Glomerular visceral epithelial cell (primary cell): ENCODE data around the gene DDX10.
A peak's percentile ranks its signal among the peaks of the same experiment; 100 is the strongest.

ENCODE experiments used
- DNase-seq: peaks from one replicate; pipeline ENCODE4 v3.0.0-alpha.2; 2016; ENCODE audit errors: extremely low spot score

Gene DDX10

DNA sequence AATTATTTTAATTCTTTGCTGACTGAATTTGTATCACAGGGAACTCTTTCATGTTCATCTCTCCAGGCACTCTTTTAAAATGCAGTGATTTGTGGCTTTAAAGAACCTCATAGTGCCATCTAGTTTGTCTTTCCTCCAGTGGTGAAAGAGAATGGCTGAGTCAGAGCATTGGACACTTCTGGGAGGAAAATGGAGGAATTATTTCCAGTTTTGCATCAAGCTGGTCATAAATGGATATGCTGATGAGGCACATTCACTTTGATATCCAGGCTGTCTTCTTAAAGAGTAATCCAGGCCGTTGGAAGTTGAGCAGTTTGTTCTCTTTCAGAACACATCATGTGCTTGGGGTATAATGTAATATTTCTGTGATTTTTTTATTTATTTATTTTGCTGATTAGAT lies 273.7 kb downstream of the DDX10 start:
- no peak for DNase-seq

DNA sequence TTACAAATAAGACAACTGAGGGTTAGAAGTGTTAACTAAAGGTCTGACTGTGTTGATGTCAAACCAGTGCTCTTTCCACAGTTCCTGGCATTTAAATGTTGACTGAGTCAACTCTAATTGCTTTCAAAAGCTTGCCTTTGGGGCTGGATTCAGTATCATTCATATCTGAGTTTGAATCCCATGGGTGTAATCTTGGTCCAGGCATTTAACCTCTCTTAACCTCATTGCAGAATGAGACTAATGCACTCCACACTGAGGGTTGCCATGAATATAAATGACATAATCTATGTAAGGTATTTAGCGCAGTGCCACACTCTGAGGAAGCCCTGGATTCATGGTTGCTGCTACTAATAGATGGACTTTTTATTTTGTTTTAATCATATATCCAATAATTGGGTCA lies 274.3 kb downstream of the DDX10 start:
- no peak for DNase-seq

DNA sequence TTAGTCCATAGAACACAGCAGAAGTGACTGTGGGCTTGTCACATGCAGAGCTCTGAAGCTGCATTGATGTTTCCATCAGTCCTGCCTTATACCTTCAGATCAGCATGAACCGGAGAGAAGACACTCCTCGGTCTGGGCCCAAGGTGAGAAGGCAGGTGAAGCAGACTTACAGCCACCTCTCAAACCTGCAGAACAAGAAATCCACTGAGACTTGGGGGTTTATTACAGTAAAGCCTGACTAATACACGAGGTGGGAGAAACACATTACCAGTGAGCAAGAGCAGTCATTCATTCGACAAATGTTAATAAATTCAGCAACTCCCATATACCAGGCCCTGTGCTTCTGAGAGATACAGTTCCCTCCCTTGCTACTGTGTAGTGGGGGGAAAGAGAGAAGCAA lies 279.0 kb downstream of the DDX10 start:
- DNase-seq = no peak

DNA sequence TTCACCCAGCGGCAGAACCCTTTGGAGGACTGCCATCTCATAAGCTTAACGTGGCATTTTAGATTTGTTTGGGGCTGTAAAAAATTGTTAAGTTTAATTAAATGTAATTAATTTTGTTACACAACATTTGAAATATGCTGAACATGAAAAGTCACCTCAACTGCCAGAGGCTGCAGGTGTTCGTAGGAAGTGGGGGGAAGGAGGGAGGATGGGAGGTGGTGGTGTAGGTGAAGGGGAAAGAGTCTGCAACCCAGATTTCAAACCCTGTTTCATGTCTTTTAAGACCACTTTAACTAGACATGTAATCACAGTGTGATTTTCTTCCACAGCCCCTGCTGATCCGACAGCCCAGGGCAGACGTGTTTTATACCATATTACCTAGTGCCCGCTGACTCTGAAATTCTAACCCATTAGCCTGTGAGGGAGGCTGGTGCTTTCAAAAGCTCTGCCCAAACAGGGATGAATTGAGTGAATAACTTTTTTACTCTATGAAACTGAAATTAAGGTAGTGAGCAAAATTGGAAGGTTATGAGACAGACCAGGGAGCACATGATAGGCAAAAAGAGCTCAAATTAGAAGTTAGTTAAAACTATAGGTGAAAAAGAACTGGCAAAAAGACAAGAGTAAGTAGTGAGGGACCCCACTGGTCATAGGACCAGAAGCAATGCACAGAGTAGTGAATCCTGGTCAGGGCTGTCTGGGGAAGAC lies 279.8 kb downstream of the DDX10 start:
- no peak for DNase-seq

DNA sequence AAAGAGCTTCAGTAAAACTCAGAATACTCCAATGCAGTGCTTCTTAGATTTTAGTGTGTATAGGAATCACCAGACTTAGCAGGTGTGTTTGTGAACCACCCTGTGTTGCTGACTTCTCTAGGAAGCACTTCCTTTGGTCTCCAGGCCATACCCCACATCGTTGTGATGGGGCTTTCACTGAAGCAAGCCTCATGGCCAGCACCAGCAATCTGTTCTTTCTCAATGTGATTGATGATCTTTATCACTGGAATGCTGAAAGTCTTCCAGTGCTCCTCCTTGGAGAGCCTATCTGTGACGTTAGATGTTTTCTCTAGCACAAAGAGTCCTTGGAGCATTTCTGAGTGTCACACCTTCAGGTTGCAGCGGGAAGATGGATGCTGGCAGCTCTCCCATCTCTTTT lies 280.5 kb downstream of the DDX10 start:
- DNase-seq = no peak

DNA sequence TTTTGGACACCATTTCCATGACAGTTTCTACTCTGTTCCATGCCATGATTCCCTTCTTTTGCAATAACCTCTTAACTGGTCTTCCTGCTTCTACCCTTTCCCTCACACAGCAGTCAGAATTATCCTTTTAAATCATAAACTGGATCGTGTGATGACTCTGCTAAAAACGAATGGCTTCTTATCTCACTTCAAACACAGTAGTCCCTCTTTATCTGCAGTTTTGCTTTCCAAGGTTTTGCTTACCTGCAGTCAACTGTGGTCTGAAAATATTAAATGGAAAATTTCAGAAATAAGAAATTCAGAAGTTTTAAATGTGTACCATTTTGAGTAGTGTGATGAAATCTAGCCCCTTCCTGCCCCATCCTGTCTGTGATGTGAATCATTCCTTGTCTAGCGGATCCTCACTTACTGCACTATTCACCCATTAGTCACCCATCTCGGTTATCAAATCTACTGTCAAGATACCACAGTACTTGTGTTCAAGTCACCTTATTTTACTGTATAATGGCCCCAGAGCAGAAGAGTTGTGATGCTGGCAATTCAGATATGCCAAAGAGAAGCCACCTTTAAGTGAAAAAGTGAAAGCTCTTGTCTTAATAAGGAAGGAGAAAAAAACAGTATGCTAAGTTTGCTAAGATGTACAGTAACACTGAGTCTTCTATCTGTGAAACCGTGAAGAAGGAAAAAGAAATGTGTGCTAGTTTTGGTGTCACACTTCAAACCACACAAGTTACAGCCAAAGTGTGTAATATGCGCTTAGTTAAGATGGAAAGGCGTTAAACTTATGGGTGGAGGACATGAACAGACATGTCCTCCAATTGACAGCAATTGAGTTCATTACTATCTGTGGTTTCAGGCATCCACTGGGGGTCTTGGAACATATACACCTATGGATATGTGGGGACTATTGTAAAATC lies 283.0 kb downstream of the DDX10 start:
- peak; percentile 33 for DNase-seq

DNA sequence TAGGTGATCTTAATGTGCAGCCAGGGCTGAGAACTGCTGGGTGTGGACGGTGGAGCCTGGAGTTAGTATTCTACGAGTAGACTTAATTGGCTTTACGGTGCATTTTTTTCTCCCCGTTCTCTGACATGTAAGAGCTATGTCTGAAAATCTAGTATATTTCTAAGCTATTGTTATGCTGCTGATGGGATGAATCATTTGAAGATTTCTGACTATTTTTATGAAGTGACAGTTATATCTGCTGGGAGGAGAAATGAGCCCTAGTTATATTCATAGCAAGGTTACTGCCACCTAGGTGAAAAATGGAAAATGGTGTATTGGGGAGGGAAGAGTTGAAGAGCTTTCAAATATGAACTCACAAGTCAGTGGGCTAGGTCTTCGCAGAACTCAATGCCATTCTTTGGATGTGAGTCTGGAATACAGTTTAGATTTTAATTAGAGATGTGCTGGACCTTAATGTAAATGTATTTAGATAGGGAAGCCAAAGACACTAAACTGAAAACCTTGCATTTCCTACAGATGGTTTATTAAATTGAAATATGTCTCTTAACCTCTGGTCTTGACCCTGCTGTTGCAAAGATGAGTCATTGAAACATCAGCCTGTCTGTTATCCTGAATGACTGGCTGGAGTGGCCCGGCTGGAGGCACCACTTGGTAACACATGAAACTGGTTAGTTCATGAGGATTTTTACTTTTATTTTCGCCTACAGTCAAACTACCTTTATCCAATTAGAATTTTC lies 293.7 kb downstream of the DDX10 start:
- peak; percentile 30 for DNase-seq

DNA sequence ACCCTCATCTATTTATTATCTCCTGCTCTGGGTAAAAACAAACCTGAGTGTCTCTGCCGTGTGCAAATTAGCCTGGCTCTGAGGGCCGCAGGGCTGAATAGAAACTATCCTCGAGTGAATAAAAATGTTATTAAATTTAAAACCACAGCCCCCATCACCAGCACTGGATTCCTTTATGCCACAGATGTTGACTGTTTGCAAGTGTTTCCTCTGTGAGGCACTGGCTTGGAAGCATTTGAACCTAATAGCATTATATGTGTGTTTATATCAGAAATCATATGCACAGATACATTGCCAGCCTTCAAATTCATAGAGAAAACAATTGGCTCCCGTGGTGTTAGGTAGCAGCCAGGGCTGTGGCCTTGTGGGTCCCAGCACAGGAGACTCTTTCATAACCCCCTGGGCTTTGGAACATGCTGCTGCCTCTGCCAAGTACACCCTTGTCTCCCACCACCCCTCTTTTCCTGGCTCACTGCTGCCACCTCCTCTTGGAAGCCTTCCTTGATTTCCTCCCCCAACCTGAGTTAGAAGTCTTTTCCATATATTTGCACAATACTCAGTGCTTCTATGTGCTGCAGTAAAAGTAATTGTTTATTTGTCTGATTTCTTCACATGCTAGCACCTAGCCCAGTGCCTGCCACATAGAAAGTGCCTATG lies 294.4 kb downstream of the DDX10 start:
- no peak for DNase-seq

DNA sequence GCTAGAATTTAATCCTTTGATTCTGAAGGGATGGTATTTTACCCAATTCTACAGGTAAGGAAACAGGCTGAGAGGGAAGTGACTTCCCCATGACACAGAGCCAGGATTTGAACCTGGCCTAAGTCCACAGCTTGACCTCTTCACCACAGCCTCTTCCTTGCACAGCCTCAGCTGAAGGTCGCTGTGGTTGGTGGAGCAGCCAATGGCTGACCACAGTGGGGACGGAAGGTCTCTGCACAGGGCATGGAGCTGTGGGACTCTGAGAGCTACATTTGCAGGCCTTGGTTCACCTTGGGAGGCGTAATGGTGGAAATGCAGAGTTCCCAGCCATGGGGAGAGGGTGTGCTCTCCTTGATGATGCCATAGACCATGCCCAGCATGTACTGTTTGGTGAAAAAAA lies 295.0 kb downstream of the DDX10 start:
- DNase-seq = no peak

DNA sequence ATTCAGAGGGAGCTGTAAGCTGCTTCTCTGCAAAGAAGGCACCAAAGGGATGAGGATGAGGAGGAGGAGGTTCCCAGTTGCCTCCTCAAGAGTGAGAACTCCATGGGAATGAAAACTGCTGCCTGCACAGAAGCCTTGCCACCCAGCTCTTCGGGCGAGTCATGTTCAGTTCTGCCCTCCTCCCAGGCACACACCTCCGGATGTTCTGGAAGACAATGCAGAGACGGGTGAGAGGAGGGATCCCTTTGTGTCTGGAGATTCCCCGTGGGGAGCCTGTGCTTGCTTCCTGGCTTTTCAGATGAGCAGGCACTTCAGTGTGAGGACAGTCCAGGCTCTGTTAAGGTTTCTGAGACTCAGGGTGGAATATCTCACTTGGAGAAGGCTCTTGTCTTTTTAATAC lies 295.6 kb downstream of the DDX10 start:
- DNase-seq = no peak

DNA sequence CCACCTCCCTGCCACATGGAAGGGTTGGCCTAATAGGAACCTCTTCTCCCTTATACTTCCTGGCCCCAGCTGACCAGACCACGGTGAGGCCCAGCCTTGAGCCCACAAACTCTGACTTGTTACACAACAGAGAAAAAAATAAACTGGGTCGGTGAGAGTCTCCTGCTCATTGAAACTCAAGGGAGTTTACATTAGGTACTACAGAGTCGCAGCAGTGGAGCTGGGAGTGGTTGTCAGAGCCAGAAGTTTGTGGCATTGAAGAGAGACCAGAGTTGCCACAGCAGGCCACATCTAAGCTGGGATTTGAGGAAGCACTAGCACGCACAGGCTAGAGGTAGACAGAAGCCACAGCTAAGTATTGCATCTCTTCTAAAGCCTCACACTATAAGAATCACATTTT lies 296.2 kb downstream of the DDX10 start:
- no peak for DNase-seq

DNA sequence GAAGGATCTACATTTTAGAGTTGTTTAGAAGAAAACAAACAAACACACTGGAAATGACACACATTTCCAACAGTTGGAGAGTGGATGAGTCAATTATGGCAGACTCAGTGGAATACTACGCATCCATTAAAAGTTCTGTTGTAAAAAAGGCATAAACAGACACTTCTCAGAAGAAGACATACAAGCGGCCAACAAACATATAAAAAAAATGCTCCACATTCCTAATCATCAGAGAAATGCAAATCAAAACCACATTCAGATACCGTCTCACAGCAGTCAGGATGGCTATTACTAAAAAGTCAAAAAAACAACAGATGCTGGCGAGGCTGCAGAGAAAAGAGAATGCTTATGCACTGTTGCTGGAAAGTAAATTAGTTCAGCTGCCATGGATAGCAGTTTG lies 298.2 kb downstream of the DDX10 start:
- no peak for DNase-seq

DNA sequence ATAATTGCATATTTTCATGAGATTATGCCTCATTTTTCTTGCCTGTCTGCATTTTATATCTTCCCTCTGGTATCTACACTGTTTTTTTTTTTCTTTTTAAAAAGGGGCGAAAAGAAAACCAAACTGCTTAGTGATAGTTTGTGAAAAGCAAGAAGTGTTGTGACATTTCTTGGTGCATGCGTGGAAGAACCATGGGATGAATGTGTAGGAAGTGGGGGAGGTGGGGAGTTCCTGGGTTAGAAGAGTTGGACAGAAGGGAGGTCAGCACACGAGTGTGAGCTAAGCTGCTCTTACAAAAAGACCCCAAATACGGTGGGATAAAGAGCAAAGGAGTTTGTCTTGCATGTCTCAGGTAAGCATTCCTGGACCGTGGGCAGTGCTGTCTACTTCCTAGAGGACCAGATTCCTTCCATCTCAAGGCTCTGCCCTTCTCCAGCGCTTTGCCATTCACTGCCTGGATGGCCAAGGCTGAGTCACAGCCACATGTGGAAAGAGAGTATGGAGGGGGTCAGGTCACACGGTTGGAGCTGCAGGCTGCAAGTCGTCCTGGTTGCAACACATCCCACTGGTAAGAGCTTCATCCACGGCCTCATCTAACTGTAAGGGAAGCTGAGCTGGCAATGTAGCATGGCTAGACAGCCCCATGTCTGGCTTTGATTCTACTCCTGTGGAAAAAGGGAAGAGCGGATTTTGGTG lies 300.6 kb downstream of the DDX10 start:
- DNase-seq = peak; percentile 51

DNA sequence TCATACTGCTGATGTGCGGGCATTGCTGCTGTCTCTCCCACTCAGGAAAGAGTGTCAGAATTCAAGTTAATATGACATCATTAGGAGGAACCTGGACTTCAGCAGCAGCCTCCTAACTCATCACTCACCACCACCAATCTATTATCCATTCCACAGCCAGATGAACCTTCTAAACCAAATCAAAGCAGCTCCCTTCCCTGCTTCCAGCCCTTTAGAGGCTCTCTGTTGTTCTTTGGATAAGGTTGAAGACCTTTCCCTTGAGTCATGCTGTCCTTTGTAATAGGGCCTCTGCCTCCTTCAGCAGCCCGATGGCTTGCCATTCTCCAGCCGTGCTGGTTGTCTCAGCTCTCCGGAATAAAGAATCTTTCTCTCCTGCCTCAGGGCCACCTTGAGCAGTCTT lies 301.3 kb downstream of the DDX10 start:
- DNase-seq = no peak

DNA sequence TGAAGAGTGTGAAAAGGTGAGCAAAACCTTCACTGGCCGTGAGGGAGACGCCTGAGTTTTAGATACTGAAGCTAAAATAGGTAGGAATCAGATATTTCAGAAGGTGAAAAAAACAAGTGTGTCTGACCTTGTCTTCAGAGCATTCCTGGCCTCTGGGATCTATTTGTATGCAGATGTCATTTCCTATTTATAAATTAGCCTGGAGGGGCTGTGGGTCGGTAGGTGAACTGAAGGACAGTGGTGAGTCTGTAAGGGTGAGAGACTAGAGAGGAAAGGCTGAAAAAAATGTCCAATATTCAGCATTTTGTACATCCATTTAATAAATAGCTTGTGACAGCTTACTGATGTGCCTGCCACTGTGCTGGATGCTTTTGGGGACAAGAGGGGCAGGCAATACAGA lies 302.1 kb downstream of the DDX10 start:
- no peak for DNase-seq

DNA sequence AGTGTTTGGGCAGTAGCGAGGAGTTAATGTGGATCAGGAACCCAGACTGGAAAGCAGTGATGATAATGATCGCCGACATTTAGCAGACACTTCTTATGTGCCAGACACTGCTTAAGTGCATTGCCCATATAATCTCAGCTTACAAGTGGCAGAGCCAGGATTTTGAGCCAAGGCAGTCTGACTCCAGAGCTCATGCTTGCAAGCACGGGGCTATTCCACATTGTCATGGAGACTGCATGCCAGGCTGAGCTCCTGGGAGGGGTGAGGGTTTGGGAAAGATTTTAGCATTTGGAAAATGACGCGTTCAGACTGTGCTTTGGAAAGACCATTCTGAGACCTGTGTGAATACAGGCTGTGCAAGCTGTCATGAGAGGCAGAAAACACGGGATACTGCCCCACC lies 302.7 kb downstream of the DDX10 start:
- no peak for DNase-seq

DNA sequence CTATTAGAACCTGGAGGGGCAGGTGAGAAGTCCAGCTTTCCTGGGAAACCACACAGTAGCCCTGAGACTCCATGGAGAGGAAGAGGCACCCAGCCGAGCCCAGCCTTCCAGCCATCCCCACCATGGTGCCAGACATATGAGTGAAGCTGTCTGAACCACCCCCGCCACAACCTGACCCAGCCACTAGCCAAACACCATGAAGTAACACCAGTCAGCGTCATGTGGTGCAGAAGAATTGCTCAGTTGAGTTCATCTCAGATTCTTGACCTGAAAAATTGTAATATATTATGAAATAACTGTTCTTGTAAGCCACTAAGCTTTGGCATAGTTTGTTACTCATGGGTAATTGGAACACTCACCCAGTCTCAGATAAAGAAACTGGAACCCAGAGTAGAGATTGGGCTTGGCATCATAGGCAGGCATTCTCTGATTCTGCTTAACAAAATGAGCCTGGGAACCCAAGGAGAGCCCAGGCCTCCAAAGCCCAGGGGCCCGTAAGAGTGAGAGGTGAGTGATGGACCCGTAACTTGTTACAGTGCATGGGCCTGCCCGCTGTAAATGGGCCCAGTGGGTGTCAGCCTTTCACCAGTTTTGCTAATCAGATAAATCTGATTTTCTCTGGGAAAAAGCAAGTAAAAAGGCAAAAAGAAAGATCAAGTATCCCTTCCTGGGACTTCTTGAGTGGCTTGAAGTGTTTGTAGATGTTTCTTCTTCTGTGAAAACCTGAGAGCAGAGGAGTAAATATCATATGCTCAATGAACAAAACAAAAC lies 305.5 kb downstream of the DDX10 start:
- DNase-seq = no peak

DNA sequence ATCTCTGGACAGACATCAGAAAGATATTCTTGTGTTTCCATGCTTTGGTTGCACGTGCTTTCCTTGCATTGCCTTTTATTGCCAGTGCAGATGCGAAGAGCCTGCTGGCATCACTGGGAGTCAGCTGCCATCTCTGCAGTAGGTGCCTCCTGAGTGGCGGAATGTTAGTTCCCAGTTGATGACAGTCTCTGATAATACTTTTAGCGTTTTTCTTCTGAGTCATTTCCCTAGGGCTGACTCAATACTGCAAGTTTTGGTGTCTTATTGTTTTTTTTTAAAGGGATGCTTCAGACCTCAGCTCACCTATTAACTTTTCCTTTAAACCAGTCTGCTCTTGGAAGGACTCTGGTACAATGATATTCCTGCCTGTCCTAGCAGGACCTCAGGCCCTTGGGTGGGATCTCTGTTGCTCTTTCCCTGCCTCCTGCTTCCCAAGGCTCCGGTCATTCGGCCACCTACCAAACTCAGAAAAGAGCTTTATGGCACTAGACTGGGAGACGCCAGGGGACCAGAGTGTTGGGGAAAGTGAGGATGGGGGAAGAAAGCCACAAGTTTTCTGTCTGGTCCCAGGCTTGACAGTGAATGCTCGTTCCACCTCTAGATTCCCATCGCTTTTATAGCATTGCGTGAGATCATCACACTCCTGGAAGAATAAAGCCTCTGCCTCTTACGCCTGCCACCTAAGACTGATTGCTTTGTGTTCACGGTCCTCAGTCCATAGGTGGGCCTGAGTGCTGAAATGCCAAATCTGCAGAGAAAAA lies 308.7 kb downstream of the DDX10 start:
- DNase-seq = peak; percentile 79

DNA sequence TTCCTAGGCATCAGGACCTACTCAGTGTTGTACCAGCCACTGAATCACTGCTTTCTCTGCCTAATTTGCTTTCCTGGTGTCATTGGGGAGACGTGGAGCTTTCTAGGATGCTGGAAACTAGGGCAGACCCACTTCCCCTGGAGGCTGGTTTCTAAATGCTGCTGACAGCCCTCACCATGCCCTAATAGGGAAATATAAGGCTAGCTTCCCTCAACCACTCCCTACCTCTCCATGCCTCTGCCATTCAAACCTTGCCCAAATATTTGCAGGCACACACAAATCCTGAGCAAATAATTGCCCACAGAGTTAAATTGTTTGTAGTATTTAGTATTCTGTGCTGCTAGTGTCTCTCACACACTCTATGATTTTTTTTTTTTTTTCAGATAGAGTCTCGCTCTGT lies 310.2 kb downstream of the DDX10 start:
- DNase-seq = no peak

DNA sequence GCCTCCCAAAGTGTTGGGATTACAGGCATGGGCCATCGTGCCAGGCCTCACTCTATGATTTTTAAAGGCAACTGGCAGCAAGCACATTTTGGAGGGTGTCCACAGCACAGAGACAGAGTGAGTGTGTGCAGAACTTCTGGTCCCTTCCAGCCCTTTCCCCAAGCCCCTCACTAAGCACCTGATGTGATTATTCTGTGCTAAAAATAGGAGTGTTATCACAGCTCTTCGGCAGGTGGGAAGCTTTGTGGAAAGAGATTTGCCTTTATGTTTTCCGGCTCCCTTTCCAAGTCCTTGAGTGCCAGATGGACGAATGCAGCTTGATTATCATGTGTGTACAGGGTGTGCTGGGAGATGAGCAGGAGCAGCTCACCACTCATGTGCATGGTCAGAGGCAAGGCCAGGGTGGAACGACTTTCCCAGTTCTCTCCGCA lies 310.8 kb downstream of the DDX10 start:
- DNase-seq = no peak
